GM23338 (cell line): ENCODE results near the gene MICAL3. TPM values are rescaled to one million over a fixed set of nuclear protein-coding genes. Genes with fewer than 3 reads are reported as not detected.

Experiments used
- ATAC-seq: fragments of 200-7000 bp; cut with Tn5 transposase; 3 replicates; pipeline ENCODE4 v1.9.1; 2020
- DNase-seq: peaks from one replicate; pipeline ENCODE4 v3.0.0-alpha.2; 2015; ENCODE audit warnings: low spot score
- H2AFZ ChIP-seq: fragments of 200-600 bp; sonication (generic); 2 replicates; pipeline ENCODE4 v1.8.0; 2016; ENCODE audit warnings: antibody characterized with exemption, mild to moderate bottlenecking, moderate library complexity
- H3F3A ChIP-seq: fragments of 200-600 bp; sonication (generic); replicated peaks from 2 replicates; pipeline ENCODE4 v1.8.0; 2017; ENCODE audit warnings: antibody characterized with exemption, mixed run types, low read depth
- H3K27ac ChIP-seq: fragments of 200-600 bp; sonication (generic); 2 replicates; pipeline ENCODE4 v1.6.1; 2016; ENCODE audit warnings: low read depth
- H3K27me3 ChIP-seq: fragments of 200-600 bp; sonication (generic); 2 replicates; pipeline ENCODE4 v1.8.0; 2016; ENCODE audit warnings: mild to moderate bottlenecking, mixed run types, moderate library complexity; ENCODE audit not compliant: insufficient read depth
- H3K36me3 ChIP-seq: fragments of 200-600 bp; sonication (generic); 2 replicates; pipeline ENCODE4 v1.8.0; 2016; ENCODE audit warnings: mild to moderate bottlenecking; ENCODE audit not compliant: insufficient read depth
- H3K4me1 ChIP-seq: fragments of 200-600 bp; sonication (generic); 2 replicates; pipeline ENCODE4 v1.8.0; 2016; ENCODE audit warnings: mild to moderate bottlenecking, moderate library complexity; ENCODE audit not compliant: insufficient read depth
- H3K4me2 ChIP-seq: fragments of 200-600 bp; sonication (generic); 2 replicates; pipeline ENCODE4 v1.7.1; 2017; ENCODE audit warnings: mixed run types
- H3K4me3 ChIP-seq: fragments of 200-600 bp; sonication (generic); 2 replicates; pipeline ENCODE4 v1.6.1; 2016; ENCODE audit warnings: mixed run types
- H3K79me2 ChIP-seq: fragments of 200-600 bp; sonication (generic); replicated peaks from 2 replicates; pipeline ENCODE4 v1.8.0; 2017; ENCODE audit warnings: mild to moderate bottlenecking; ENCODE audit not compliant: insufficient read depth
- H3K9me2 ChIP-seq: fragments of 200-600 bp; sonication (generic); 2 replicates; pipeline ENCODE4 v1.8.0; 2017; ENCODE audit not compliant: insufficient read depth
- H4K20me1 ChIP-seq: fragments of 200-600 bp; sonication (generic); replicated peaks from 2 replicates; pipeline ENCODE4 v1.8.0; 2017; ENCODE audit warnings: mild to moderate bottlenecking; ENCODE audit not compliant: insufficient read depth
- H3K27ac Mint-ChIP-seq: 2 replicates; pipeline ENCODE4 v1.8.0; 2020; ENCODE audit warnings: inconsistent platforms, mild to moderate bottlenecking, moderate library complexity, mixed read lengths
- H3K27me3 Mint-ChIP-seq: 3 replicates; pipeline ENCODE4 v1.8.0; 2022; ENCODE audit warnings: low read depth, mild to moderate bottlenecking, moderate library complexity, mixed read lengths, inconsistent platforms; ENCODE audit not compliant: insufficient read depth, poor library complexity
- H3K36me3 Mint-ChIP-seq: 3 replicates; pipeline ENCODE4 v1.8.0; 2021; ENCODE audit warnings: low read depth, mild to moderate bottlenecking, inconsistent platforms, moderate library complexity, mixed read lengths
- H3K4me1 Mint-ChIP-seq: 3 replicates; pipeline ENCODE4 v1.8.0; 2020; ENCODE audit warnings: mild to moderate bottlenecking, inconsistent platforms, mixed read lengths
- H3K4me3 Mint-ChIP-seq: 3 replicates; pipeline ENCODE4 v1.8.0; 2021; ENCODE audit warnings: moderate library complexity, mild to moderate bottlenecking, inconsistent platforms, mixed read lengths
- H3K9me3 Mint-ChIP-seq: 3 replicates; pipeline ENCODE4 v1.8.0; 2020; ENCODE audit warnings: moderate library complexity, mild to moderate bottlenecking, inconsistent platforms, mixed read lengths
- JUNB ChIP-seq: IDR thresholded peaks from one replicate; pipeline ENCODE4 v1.6.1; 2016; ENCODE audit warnings: antibody characterized with exemption; ENCODE audit not compliant: unreplicated experiment
- POLR2AphosphoS5 ChIP-seq: IDR thresholded peaks from 2 replicates; pipeline ENCODE4 v1.6.1; 2016; ENCODE audit warnings: antibody characterized with exemption, low read depth
- ZNF114 ChIP-seq: fragments of 250-450 bp; sonication (Bioruptor Pico); IDR thresholded peaks from 2 replicates; pipeline ENCODE4 v1.5.0; 2020; ENCODE audit warnings: mild to moderate bottlenecking, moderate library complexity
- ZNF331 ChIP-seq: fragments of 250-450 bp; sonication (Bioruptor Pico); IDR thresholded peaks from 2 replicates; pipeline ENCODE4 v1.5.0; 2020; ENCODE audit warnings: low read depth, mild to moderate bottlenecking, moderate library complexity
- polyA plus RNA-seq: library from polyadenylated mRNA; unstranded; fragments of >200 nt; fragmentation: Nextera tagmentation; extraction: Ambion mirVana; gene quantifications from 2 replicates; pipeline ENCODE4 v1.2.1, GENCODE V29; 2016
- total RNA-seq: library from RNA; depleted of rRNA; stranded (reverse); fragments of >200 nt; shearing (Covaris generic); gene quantifications from 2 replicates; pipeline ENCODE4 v1.2.3, GENCODE V29; 2014
- TF ChIP-seq, protein P1 (sequence below): fragments of 250-450 bp; sonication (Bioruptor Pico); IDR thresholded peaks from 2 replicates; pipeline ENCODE4 v1.5.0; 2020; ENCODE audit warnings: mild to moderate bottlenecking, moderate library complexity
- TF ChIP-seq, protein P2 (sequence below): IDR thresholded peaks from 2 replicates; pipeline ENCODE4 v1.6.1; 2016; ENCODE audit warnings: antibody characterized with exemption

The MICAL3 gene
- total and polyA plus RNA-seq, 2 experiments from 2014 or later, result 10.1 to 33.9 TPM

DNA sequence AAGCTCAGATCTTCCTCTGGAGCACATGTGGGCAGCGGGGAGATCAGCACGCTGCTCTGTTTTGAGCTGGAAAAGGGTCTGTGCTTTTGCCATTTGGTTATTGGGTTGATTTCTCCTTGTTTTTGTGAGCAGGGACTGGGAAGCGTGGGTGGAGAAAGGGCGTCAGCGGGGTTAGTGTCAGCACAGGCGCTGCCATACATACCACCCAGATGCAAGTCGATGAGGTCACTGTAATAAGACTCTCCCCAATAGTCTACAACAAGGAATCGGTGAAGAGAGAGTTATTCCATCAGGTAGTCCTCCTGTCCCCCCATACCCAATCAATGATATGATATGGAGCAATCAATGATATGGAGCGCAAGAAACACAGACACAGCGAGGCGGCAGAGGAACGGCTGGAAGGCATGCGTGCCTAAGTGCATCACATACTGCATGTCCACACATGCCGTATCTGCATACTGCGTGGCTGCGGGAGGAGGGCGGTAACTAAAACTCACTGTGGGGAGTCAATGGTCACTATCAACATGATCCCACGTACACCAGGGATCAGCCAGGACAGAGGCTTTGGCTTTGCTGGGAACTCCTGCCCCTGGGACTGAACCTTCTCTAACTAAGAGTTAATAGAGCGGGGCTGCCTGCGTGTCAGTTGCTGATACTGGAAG is 220.6 kb downstream of the MICAL3 start (continued):
- TF ChIP-seq, protein P1, sequence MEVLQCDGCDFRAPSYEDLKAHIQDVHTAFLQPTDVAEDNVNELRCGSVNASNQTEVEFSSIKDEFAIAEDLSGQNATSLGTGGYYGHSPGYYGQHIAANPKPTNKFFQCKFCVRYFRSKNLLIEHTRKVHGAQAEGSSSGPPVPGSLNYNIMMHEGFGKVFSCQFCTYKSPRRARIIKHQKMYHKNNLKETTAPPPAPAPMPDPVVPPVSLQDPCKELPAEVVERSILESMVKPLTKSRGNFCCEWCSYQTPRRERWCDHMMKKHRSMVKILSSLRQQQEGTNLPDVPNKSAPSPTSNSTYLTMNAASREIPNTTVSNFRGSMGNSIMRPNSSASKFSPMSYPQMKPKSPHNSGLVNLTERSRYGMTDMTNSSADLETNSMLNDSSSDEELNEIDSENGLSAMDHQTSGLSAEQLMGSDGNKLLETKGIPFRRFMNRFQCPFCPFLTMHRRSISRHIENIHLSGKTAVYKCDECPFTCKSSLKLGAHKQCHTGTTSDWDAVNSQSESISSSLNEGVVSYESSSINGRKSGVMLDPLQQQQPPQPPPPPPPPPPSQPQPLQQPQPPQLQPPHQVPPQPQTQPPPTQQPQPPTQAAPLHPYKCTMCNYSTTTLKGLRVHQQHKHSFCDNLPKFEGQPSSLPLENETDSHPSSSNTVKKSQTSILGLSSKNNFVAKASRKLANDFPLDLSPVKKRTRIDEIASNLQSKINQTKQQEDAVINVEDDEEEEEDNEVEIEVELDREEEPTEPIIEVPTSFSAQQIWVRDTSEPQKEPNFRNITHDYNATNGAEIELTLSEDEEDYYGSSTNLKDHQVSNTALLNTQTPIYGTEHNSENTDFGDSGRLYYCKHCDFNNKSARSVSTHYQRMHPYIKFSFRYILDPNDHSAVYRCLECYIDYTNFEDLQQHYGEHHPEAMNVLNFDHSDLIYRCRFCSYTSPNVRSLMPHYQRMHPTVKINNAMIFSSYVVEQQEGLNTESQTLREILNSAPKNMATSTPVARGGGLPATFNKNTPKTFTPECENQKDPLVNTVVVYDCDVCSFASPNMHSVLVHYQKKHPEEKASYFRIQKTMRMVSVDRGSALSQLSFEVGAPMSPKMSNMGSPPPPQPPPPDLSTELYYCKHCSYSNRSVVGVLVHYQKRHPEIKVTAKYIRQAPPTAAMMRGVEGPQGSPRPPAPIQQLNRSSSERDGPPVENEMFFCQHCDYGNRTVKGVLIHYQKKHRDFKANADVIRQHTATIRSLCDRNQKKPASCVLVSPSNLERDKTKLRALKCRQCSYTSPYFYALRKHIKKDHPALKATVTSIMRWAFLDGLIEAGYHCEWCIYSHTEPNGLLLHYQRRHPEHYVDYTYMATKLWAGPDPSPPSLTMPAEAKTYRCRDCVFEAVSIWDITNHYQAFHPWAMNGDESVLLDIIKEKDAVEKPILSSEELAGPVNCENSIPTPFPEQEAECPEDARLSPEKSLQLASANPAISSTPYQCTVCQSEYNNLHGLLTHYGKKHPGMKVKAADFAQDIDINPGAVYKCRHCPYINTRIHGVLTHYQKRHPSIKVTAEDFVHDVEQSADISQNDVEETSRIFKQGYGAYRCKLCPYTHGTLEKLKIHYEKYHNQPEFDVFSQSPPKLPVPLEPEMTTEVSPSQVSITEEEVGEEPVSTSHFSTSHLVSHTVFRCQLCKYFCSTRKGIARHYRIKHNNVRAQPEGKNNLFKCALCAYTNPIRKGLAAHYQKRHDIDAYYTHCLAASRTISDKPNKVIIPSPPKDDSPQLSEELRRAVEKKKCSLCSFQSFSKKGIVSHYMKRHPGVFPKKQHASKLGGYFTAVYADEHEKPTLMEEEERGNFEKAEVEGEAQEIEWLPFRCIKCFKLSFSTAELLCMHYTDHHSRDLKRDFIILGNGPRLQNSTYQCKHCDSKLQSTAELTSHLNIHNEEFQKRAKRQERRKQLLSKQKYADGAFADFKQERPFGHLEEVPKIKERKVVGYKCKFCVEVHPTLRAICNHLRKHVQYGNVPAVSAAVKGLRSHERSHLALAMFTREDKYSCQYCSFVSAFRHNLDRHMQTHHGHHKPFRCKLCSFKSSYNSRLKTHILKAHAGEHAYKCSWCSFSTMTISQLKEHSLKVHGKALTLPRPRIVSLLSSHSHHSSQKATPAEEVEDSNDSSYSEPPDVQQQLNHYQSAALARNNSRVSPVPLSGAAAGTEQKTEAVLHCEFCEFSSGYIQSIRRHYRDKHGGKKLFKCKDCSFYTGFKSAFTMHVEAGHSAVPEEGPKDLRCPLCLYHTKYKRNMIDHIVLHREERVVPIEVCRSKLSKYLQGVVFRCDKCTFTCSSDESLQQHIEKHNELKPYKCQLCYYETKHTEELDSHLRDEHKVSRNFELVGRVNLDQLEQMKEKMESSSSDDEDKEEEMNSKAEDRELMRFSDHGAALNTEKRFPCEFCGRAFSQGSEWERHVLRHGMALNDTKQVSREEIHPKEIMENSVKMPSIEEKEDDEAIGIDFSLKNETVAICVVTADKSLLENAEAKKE, result no peak
- no peak for TF ChIP-seq POLR2AphosphoS5
- no peak for TF ChIP-seq JUNB

DNA sequence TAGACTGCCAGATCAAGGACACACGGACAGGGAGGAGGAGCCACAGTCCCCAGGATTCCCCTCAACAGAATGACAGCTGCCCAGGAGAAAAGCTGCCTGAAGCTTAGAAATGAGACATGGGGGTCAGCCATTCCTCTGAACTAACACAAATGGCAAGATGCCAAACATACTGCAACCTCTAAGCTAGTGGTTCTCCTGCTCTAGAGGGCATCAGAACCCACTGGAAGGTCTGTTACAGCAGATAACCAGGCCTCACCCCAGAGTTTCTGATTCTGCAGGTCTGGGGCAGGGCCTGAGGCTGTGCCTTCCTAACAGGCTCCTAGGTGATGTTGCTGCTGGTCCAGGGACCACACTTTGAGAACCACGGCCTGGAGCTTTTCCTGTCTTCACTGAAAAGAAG is 221.5 kb downstream of the MICAL3 start:
- Histone ChIP-seq H3K4me2 (no peak overlapping the region), H3K36me3 (peaks cover 5% of the 10 kb centered on the region; the same call in 1 of the 2 replicates), H3K9me2 (no peaks in the 10 kb centered on the region), H3K27me3 (no peaks in the 10 kb centered on the region), H4K20me1 (no peaks in the 10 kb centered on the region), H3K4me1 (no peaks in the 10 kb centered on the region), H3K27ac (no peak overlapping the region), H2AFZ (no peak overlapping the region), H3K4me3 (no peak overlapping the region), H3K79me2 (no peaks in the 10 kb centered on the region), H3F3A (0 out of 2 replicates have a peak, but pooled peaks cover 3% of the 10 kb centered on the region)
- no peak for ATAC-seq
- Mint-ChIP-seq H3K27me3 (peaks cover 5% of the 10 kb centered on the region), H3K4me3 (no peak overlapping the region), H3K9me3 (no peaks in the 10 kb centered on the region), H3K27ac (no peak overlapping the region), H3K36me3 (peaks cover 7% of the 10 kb centered on the region; the same call in 2 of the 3 replicates), H3K4me1 (peaks cover 9% of the 10 kb centered on the region; the same call in 2 of the 3 replicates)
- no peak for DNase-seq
- TF ChIP-seq ZNF331 (CRISPR knock-in tag), result no peak
- no peak for TF ChIP-seq JUNB
- TF ChIP-seq ZNF114 (CRISPR knock-in tag), result no peak
- TF ChIP-seq, protein P2, sequence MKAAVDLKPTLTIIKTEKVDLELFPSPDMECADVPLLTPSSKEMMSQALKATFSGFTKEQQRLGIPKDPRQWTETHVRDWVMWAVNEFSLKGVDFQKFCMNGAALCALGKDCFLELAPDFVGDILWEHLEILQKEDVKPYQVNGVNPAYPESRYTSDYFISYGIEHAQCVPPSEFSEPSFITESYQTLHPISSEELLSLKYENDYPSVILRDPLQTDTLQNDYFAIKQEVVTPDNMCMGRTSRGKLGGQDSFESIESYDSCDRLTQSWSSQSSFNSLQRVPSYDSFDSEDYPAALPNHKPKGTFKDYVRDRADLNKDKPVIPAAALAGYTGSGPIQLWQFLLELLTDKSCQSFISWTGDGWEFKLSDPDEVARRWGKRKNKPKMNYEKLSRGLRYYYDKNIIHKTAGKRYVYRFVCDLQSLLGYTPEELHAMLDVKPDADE, result no peak
- TF ChIP-seq POLR2AphosphoS5, result no peak
- TF ChIP-seq, protein P1, result no peak
